Measurements from ENCODE around the gene SLC24A3. TPM values are rescaled to one million over a fixed set of nuclear protein-coding genes. Genes with fewer than 3 reads are reported as not detected.

Gene SLC24A3
- total RNA-seq, 1 donor from 2014 or later = 13.1 TPM

DNA sequence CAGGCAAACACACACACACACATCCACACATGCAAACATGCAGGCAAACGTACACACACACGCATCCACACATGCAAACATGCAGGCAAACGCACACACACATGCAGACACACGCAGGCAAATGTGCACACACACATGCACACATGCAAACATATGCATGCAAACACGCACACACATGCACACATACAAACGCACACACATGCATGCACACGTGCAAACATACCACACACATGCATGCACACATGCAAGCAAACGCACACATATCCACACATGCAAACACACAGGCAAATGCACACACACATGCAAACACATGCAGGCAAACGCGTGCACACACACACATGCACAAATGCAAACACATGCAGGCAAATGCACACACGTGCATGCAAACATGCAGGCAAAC is 498.7 kb downstream of the SLC24A3 start:
- Histone ChIP-seq H3K36me3 (no peaks in the 10 kb centered on the region), H3K4me1 (peaks cover 6% of the 10 kb centered on the region), H3K4me3 (no peak overlapping the region), H3K9me3 (no peaks in the 10 kb centered on the region), H3K27me3 (no peaks in the 10 kb centered on the region), H3K27ac (no peak overlapping the region)
- intact Hi-C loops (cut with DNase I) = no loop called here
- TF ChIP-seq, protein P1, sequence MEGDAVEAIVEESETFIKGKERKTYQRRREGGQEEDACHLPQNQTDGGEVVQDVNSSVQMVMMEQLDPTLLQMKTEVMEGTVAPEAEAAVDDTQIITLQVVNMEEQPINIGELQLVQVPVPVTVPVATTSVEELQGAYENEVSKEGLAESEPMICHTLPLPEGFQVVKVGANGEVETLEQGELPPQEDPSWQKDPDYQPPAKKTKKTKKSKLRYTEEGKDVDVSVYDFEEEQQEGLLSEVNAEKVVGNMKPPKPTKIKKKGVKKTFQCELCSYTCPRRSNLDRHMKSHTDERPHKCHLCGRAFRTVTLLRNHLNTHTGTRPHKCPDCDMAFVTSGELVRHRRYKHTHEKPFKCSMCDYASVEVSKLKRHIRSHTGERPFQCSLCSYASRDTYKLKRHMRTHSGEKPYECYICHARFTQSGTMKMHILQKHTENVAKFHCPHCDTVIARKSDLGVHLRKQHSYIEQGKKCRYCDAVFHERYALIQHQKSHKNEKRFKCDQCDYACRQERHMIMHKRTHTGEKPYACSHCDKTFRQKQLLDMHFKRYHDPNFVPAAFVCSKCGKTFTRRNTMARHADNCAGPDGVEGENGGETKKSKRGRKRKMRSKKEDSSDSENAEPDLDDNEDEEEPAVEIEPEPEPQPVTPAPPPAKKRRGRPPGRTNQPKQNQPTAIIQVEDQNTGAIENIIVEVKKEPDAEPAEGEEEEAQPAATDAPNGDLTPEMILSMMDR (IDR thresholded peaks at IDR 0.05) = no peak
- no peak for ATAC-seq
- no peak for DNase-seq

DNA sequence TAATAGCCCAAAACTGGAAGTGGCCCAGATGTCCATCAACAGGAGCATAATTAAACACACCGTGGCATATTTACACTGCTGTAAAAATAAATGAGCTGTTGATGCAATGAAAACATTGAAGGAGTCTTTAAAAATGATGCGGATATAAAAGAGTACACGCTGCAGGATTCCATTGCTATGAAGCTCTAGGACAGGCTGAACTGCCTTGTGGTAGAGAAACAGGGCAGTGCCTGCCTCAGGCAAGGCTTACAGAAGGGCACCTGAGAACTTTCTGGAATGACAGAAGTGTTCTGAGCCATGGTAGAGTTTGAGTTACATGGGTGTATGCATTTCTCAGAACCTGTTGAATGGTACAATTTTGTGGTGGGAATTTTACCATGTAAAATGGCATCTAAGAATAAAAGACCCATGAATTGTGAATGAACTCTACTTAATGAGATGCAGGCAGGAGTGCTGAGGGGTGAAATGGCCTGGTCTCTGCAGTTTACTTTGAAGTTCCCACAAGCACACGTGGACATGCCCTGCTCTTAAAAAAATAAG is 500.3 kb downstream of the SLC24A3 start:
- no peaks in the 10 kb centered on the region for H3K9me3 ChIP-seq
- ATAC-seq (no peak), DNase-seq (no peak)
- H3K27ac ChIP-seq = no peak overlapping the region
- no peaks in the 10 kb centered on the region for H3K36me3 ChIP-seq
- H3K4me3 ChIP-seq = no peak overlapping the region
- intact Hi-C loops (cut with DNase I) = no loop called here
- TF ChIP-seq, protein P1 (IDR thresholded peaks at IDR 0.05) = no peak
- H3K27me3 ChIP-seq = no peaks in the 10 kb centered on the region
- peaks cover 6% of the 10 kb centered on the region for H3K4me1 ChIP-seq

DNA sequence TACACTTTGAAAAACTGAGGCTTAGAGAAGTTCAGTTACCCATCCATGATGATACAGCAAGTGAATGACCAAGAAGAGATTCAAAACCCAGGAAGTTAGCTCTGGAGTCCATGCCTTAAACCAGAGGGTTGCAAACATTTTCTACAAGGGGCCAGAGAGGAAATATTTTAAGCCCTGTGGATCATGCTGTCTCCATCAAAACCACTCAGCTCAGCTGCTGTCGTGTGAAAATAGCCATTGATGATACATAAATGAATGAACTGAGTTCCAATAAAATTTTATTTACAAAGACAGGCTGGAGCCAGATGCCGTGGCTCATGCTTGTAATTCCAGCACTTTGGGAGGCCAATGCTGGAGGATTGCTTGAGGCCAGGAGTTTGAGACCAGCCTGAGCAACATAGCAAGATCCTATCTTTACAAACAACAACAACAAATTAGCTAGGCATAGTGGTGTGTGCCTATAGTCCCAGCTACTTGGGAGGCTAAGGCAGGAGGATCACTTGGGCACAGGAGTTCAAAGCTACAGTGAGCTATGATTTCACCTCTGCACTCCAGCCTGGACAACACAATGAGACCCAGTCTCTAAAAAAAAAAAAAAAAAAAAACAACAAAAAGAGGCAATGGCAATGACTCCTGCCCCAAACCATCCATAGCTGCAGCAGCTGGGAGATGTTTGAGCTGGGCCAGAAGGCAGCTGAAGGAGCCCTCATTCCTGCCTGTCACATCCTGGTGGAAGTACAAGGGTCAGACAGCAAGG is 501.6 kb downstream of the SLC24A3 start:
- TF ChIP-seq, protein P1 (IDR thresholded peaks at IDR 0.05) = no peak
- DNase-seq (no peak), ATAC-seq (no peak)
- no peak overlapping the region for H3K27ac ChIP-seq
- no peak overlapping the region for H3K4me3 ChIP-seq
- H3K27me3 ChIP-seq = no peaks in the 10 kb centered on the region
- H3K36me3 ChIP-seq = no peaks in the 10 kb centered on the region
- intact Hi-C loops (cut with DNase I) = no loop called here
- peaks cover 6% of the 10 kb centered on the region for H3K4me1 ChIP-seq
- H3K9me3 ChIP-seq = no peaks in the 10 kb centered on the region

DNA sequence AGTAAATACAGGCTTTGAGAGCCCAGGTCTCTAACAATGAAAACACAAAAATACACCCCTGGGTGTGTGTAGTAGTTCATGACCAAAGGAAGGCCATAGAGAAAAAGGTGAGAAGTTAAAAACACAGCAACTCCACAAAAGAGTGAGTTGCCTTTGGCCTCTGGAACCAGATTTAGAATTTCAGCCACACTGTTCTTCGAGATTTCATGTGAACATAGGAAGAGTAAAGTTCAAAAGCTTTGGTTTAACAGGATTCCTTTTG is 502.1 kb downstream of the SLC24A3 start:
- no peak overlapping the region for H3K27ac ChIP-seq

DNA sequence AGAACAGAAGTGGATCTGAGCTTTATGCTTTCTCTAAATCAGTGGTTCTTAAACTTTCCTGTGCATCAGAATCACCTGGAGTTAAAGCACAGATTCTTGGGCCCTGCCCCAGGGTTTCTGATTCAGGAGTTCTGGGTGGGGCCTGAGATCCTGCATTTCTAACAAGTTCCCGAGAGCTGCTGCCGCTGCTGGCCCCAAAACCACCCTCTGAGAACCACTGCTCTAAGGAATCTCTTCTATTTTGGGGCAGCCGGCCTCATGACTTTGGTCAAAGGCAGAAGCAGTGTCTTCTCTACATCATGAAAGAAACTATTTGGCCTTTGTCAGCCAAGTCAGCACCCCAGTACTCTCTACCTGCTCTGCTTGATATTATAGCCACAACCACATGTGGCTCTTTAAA is 503.5 kb downstream of the SLC24A3 start:
- H3K4me1 ChIP-seq = no peaks in the 10 kb centered on the region
- TF ChIP-seq, protein P1 (IDR thresholded peaks at IDR 0.05) = no peak
- no peaks in the 10 kb centered on the region for H3K9me3 ChIP-seq
- intact Hi-C loops (cut with DNase I) = no loop called here
- H3K36me3 ChIP-seq = no peaks in the 10 kb centered on the region
- DNase-seq (no peak), ATAC-seq (no peak)
- no peak overlapping the region for H3K27ac ChIP-seq
- no peak overlapping the region for H3K4me3 ChIP-seq
- H3K27me3 ChIP-seq = no peaks in the 10 kb centered on the region

More for the DNA sequence above, 502.1 kb downstream of the SLC24A3 start:
- H3K27me3 ChIP-seq = no peaks in the 10 kb centered on the region
- H3K9me3 ChIP-seq = no peaks in the 10 kb centered on the region
- peaks cover 6% of the 10 kb centered on the region for H3K4me1 ChIP-seq
- H3K4me3 ChIP-seq = no peak overlapping the region
- ATAC-seq (no peak), DNase-seq (no peak)
- H3K36me3 ChIP-seq = no peaks in the 10 kb centered on the region
- TF ChIP-seq, protein P1 (IDR thresholded peaks at IDR 0.05) = no peak
- intact Hi-C loops (cut with DNase I) = no loop called here

Measured in upper lobe of right lung (tissue), 1 donor.